ENCODE measurements around the gene ZNF821.

DNA sequence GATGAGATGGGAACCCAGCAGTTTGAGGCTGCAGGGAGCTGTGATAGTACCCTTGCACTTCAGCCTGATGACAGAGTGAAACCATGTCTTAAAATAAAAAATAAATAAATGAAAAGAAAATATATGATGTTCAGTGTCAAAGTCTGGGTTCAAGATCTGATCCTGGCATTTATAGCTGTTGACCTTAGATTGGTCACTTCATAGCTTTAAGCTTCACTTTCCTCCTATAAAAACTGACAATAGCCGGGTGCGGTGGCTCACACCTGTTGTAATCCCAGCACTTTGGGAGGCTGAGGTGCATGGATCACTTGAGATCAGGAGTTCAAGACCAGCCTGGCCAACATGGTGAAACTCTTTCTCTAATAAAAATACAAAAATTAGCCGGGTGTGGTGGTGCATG lies 5.2 kb upstream of the ZNF821 start:
- TF ChIP-seq CTCF (IDR thresholded peaks at IDR 0.05; ENCODE audit: borderline replicate concordance, extremely low read depth, low read length, poor library complexity, severe bottlenecking), result no peak
- no peak for TF ChIP-seq EZH2 (IDR thresholded peaks at IDR 0.05; ENCODE audit: borderline replicate concordance, low read depth, low read length, severe bottlenecking)

Measured in DND-41 (cell line).